HEK293 (cell line): Measurements from ENCODE around the gene CC2D2B.

Source experiments
- CTCF ChIP-seq: fragments of 450-650 bp; formaldehyde crosslinking; IDR thresholded peaks from 2 replicates; pipeline ENCODE4 v1.5.1; 2016; ENCODE audit warnings: missing biosample characterization, missing genetic modification characterization
- REST ChIP-seq: fragments of 450-650 bp; formaldehyde crosslinking; IDR thresholded peaks from 2 replicates; pipeline ENCODE4 v1.5.1; 2016; ENCODE audit warnings: missing biosample characterization, missing genetic modification characterization
- ZNF121 ChIP-seq: fragments of 450-650 bp; formaldehyde crosslinking; IDR thresholded peaks from 2 replicates; pipeline ENCODE4 v1.5.1; 2016; ENCODE audit warnings: missing biosample characterization, missing genetic modification characterization
- ZNF366 ChIP-seq: fragments of 450-650 bp; formaldehyde crosslinking; conservative IDR thresholded peaks from 2 replicates; pipeline ENCODE4 v1.5.1; 2016; ENCODE audit warnings: missing biosample characterization, missing genetic modification characterization
- ZNF510 ChIP-seq: fragments of 450-650 bp; formaldehyde crosslinking; IDR thresholded peaks from 2 replicates; pipeline ENCODE4 v1.5.1; 2018; ENCODE audit warnings: mild to moderate bottlenecking, missing genetic modification characterization, missing biosample characterization; ENCODE audit not compliant: insufficient replicate concordance

GRCh38 chr10:96061232-96061631, 153.5 kb downstream of the CC2D2B start:
- no peak for TF ChIP-seq ZNF510 (tag by site-specific recombination)
- TF ChIP-seq ZNF121 (tag by site-specific recombination) = no peak
- TF ChIP-seq CTCF (tag by site-specific recombination) = no peak
- TF ChIP-seq ZNF366 (tag by site-specific recombination) = no peak
- no peak for TF ChIP-seq REST
